ENCODE data around the gene NCDN. TPM values are rescaled to one million over a fixed set of nuclear protein-coding genes. Genes with fewer than 3 reads are reported as not detected.

The NCDN gene
- total and polyA plus RNA-seq, 4 donors = 8.8 to 31.5 (median 14.6) TPM

- TF ChIP-seq CTCF (IDR thresholded peaks at IDR 0.05; ENCODE audit: control extremely low read depth, extremely low read depth) = no peak
- Histone ChIP-seq H3K36me3 (ENCODE audit: control insufficient read depth in 4 of 4, insufficient read depth in 4 of 4, low read length in 4 of 4) (peaks cover 2 to 13% (median 12%) of the 10 kb centered on the region in 4 donors), H3K27me3 (ENCODE audit: control insufficient read depth in 3 of 3, insufficient read depth in 3 of 3, low read length in 2 of 3) (no peaks in the 10 kb centered on the region), H3K9ac (ENCODE audit: insufficient read depth in 1 of 2, low read length in 2 of 2) (no peak overlapping the region), H3K9me3 (ENCODE audit: control insufficient read depth in 4 of 4, insufficient read depth in 3 of 4, low read length in 3 of 4) (no peaks in the 10 kb centered on the region), H3K4me3 (no peak overlapping the region), H3K4me1 (ENCODE audit: control insufficient read depth in 5 of 5, insufficient read depth in 5 of 5, low read length in 5 of 5) (no peaks in the 10 kb centered on the region), H3K27ac (ENCODE audit: low read depth in 1 of 2, low read length in 1 of 2) (no peak overlapping the region)
- WGBS, 2 donors = 84 to 86% methylated on average over 8 of the region's 8 CpGs
- DNase-seq (no peak), ATAC-seq (ENCODE audit: insufficient read depth, low FRiP score) (no peak)
These were observed 57.8 kb downstream of the NCDN start for GRCh38 chr1:35615440-35615839.

Other genes with a start within 250 kb of the NCDN start
- 100 to 1,000 TPM in 1 of 2 donors, 10 to 100 TPM in 1; 85.6 to 121 TPM for gene KIAA0319L, start 396 bp upstream of the NCDN start, total RNA-seq
- 10 to 100 TPM; 20.3 to 36.2 TPM for gene KIAA0319L, start 396 bp upstream of the NCDN start, polyA plus RNA-seq
- 1 to 10 TPM; 1.8 to 2.5 TPM for gene TFAP2E, start 15.5 kb downstream of the NCDN start, total RNA-seq
- 1 to 10 TPM; 1.4 to 2.0 TPM for gene TFAP2E, start 15.5 kb downstream of the NCDN start, polyA plus RNA-seq
- gene PSMB2, start 83.7 kb downstream of the NCDN start, total RNA-seq = 10 to 100 TPM; 32.0 to 58.7 TPM
- gene PSMB2, start 83.7 kb downstream of the NCDN start, polyA plus RNA-seq = 10 to 100 TPM; 56.8 to 59.2 TPM
- gene C1orf216, start 161.1 kb downstream of the NCDN start, total RNA-seq = 10 to 100 TPM in 1 of 2 donors, 1 to 10 TPM in 1; 6.8 to 11.2 TPM
- 1 to 10 TPM; 5.1 to 9.8 TPM for gene C1orf216, start 161.1 kb downstream of the NCDN start, polyA plus RNA-seq
- gene CLSPN, start 212.2 kb downstream of the NCDN start, total RNA-seq = 1 to 10 TPM; 2.6 to 2.9 TPM
- gene CLSPN, start 212.2 kb downstream of the NCDN start, polyA plus RNA-seq = 1 to 10 TPM in 1 of 2 donors, under 1 TPM in 1; 0.85 to 1.0 TPM

Measured in lung (tissue), 12 donors.